Dermis blood vessel endothelial cell (primary cell): ENCODE results near the gene CAMTA1. TPM values are rescaled to one million over a fixed set of nuclear protein-coding genes. Genes with fewer than 3 reads are reported as not detected.
"Not testable (repeated sequence)": the region's sequence is repeated elsewhere in the genome, so short reads cannot be mapped to it uniquely, and the experiment has no call there.

Experiments
- DNase-seq: peaks from one replicate; pipeline ENCODE4 v3.0.0; 2010
- total RNA-seq: library from RNA; depleted of rRNA; stranded (reverse); fragments of >200 nt; gene quantifications from 2 replicates; pipeline ENCODE4 v1.2.3, GENCODE V29; 2014

Gene CAMTA1
- total RNA-seq, 1 donor from 2014 or later, result 58.4 TPM

DNA sequence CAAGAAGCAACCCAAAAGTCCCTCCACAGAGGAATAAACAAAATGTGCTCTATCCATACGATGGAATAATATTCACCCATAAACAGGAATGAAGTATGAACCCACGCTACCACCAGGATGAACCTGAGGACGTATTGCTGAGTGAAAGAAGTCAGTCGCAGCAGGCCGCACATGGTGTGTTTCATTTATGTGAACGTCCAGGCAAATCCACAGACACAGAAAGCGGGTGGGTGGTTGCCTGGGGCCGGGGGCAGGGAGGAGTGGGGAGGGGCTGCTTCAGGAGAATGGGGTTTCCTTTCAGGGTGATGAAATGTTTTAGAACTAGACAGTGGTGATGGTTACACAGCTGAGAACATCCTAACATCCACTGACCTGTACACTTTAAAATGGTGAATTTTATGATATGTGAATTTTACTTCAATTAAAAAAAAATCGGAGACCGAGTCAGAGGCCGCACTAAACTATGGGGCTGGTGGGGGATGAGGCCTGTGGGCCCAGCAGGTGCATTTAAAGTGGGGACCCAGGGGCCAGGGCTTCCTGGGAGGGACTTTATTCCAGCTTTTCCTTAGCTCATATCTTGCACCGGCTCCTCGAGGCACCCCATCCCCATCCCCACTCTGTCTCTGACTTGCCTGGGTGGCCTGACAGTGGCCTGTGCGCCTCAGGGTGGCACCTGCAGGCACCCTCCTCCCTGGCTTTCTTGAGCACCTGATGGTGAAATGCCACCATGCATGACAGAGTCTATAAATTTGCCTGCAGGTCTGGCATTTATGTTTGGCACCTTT lies 593.3 kb downstream of the CAMTA1 start:
- no peak for DNase-seq

DNA sequence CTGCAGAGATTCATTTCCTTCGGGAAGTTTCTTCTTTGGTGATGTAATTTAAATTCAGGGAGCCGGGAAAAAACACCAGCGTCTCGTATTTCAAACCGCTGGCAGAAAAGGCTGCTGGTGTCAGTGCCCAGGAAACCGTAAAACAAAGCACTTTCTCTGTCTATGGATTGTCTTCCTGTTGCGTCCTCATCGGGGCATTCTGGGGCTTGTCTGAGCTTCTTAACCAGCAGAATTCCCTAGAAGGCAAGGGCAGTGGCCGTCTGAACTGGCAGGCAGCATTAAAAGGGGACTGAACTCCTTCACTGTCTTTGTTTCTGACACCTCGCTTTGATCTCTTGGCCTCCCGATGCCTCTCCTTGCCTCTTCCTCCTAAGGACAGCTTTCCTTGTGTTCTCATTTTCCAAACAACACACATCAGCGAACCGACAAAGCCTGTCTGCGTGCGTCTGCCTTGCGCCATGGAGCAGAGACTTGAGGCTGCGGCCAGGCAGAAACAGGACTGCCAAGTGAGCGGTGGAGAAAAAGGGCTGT lies 594.3 kb downstream of the CAMTA1 start:
- peak; percentile 82 for DNase-seq

DNA sequence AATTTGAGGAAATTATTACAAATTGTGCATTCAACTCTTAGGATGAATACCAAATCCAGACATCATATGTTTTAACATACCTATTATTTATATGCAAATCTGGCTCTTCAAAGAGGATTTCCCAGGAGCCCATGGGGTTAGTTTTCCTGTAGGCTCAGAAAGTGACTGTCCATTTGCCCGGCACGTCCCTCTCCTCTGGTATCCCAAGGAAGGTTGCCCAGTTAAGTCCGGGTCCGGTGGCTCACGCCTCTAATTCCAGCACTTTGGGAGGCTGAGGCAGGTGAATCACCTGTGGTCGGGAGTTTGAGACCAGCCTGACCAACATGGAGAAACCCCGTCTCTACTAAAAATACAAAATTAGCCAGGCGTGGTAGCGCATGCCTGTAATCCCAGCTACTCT lies 594.8 kb downstream of the CAMTA1 start:
- DNase-seq, result not testable (repeated sequence)

DNA sequence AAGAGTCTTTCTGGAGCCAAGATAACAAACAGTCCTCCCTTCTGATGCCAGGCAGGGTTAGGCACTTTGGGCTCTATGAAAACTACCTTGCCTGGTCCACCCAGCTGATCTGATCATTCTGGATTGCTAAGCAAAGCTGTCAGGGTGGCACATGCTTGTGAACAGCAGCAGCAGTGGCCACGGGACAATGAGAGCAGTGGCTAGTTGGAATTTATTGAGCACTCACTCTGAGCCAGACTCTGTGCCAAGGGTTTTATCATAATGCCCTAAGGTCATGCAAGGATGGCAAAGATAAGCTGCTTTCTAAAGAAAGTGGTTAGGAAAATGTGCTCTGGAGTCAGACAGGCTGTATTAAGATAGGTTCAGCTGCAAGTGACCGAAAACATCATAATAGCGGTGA lies 595.5 kb downstream of the CAMTA1 start:
- DNase-seq, result peak; percentile 3

DNA sequence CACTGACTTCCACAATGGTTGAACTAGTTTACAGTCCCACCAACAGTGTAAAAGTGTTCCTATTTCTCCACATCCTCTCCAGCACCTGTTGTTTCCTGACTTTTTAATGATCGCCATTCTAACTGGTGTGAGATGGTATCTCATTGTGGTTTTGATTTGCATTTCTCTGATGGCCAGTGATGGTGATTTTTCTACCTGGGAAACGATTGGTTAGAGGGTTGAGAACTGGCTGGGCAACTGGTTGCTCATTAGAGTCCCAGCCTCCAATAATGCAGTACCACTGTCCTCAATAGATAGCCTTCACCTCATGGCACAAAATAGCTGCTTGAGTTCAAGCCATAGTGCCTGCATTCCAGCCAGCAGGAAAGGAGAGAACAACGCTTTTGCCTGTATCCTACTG lies 596.5 kb downstream of the CAMTA1 start:
- not testable (repeated sequence) for DNase-seq

DNA sequence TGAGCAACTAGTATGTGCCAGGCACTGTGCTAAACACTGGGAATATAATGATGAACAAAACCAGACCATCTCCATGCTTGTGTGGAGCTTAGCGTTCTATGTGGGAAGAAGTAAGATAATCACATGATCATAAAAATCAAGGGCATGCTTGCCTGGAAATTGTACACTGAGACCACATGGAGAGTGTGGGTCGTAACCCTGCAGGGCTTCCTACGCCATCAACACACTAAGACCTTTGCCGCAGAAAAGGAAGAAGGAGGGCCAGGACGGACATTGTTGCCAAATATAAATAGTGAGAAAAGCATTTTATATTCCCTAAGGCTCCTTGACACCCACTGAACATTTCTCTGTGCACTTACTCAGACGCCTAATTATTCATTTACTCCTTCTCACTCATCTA lies 597.7 kb downstream of the CAMTA1 start:
- DNase-seq, result no peak

DNA sequence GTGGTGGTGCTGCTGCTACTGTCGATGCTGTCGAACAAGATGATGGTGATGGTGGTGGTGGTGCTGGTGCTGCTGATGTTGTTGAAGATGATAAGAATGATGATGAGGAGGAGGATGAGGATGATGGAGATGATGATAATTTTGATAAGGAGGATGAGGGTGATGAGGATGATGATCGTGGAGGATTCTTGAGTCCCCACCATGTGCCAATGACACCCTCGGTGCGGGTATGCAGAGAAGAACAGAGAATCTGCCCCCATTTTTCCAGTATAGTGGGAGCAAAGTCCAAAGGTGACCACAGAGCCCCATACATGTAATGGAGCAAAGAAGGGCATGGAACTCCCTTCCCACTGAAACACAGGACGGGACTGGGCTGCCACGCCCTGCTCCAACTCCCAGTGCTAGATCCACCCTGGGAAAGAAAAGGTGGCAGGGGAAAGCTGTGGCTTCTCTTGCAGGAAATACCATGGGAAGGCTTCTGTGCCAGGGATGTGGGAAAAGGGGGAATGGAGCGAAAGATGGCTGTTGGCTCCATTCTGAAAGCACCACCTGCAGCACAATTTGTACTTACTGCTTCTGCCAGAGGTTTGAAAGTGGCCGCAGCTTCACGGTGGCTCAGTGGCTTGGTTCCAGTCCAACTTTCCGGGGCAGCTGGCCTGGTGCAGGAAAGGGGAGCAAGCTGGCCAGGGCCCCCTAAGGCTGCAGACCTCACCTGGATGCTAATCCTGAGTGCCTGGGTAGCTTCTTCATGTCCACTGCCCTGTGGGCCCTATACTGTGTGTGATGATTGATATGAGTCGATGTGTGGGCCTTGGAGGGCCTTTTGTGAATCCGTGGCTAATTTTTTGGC lies 598.6 kb downstream of the CAMTA1 start:
- no peak for DNase-seq

DNA sequence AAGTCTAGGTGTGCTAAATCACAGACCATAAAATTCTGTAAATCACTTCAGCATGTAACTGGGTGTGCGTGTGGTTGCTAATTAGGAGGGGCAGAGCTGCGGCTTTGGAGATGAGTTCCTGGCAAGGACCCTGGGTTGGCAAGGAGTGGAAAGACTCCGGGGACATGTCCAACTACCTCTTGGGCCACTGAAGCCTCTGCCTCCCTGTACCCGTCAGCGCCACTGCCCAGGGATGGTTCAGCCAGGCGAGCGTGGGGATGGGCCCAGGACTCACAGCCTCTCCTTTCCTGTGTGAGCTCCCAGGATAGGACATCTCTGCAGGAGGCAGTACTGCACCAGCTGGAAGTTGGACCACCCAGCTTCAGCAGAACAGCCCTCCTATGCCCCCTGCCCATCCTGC lies 599.4 kb downstream of the CAMTA1 start:
- DNase-seq, result no peak

DNA sequence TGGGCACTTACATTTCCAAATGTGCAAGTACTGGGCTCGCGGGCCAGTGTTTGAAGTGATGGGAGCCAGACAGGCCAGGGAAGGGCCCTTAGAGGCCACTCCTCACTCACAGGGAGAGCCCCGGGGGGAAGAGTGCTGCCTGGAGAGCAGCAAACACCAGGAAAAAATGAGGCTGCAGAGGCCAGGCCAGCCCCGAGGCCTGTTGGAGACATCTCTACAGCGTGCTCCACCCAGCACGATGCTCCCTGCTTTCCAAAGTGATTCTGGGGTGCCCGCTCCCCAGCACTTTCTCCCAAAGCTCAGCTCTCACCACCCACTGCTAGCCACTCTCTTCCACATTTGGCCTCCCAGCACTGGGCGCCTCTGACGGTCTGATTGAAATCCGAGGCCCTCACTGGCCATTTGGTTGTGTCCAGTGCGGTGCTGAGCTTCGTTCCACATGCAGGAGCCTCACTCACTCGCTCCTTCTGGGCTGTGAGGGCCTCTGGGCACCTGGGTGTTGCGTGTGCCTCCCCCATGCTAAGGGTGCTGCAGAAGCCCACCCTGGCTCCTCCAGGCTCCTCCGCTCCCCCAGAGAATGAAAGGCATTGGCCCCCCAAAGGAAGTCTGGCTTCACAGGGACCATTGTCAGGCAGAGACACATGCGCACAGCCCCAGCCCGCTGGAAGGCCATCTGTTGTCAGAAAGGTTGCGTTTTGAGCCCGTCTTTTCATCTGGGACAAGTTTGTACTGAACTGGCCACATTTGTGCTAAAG lies 600.4 kb downstream of the CAMTA1 start:
- no peak for DNase-seq

DNA sequence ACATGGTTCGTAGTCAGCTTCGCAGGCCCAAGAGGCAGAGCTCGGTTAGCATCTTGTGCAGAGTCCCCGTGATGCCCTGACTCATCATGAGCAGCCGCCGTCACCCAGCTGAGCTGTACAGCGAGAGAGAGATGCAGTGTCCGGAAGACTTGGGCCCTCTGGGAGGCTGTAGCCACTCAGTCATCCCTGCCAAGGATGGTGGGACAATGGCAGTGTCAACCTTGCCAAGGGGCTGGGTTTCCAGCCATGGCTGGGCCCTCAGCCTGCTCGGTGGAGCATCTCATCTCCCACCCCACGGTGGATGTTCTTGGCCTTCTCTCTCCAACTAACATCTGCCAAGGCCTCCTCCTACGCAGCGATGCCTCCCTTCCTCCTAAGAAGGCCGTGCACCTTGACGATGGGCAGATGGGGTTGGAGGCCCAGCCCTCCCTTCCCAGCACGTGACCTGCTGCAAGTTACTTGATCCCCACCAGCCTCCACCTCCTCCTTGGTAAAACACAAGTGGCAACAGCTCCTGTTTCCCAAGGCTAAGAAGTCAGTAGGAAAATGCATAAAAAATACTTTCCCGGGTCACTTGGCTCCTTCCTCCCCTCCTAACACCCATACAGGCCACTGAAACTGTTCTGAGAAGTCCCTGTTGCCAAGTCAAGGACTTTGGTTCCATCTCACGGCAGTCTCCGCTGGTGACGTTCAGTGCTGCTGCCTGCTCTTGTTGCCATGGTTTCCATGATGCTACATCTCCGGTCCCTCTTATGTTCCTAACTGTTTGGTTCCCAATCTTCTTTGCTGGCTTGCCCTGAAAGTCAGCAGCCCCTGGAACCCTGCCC lies 601.2 kb downstream of the CAMTA1 start:
- no peak for DNase-seq

DNA sequence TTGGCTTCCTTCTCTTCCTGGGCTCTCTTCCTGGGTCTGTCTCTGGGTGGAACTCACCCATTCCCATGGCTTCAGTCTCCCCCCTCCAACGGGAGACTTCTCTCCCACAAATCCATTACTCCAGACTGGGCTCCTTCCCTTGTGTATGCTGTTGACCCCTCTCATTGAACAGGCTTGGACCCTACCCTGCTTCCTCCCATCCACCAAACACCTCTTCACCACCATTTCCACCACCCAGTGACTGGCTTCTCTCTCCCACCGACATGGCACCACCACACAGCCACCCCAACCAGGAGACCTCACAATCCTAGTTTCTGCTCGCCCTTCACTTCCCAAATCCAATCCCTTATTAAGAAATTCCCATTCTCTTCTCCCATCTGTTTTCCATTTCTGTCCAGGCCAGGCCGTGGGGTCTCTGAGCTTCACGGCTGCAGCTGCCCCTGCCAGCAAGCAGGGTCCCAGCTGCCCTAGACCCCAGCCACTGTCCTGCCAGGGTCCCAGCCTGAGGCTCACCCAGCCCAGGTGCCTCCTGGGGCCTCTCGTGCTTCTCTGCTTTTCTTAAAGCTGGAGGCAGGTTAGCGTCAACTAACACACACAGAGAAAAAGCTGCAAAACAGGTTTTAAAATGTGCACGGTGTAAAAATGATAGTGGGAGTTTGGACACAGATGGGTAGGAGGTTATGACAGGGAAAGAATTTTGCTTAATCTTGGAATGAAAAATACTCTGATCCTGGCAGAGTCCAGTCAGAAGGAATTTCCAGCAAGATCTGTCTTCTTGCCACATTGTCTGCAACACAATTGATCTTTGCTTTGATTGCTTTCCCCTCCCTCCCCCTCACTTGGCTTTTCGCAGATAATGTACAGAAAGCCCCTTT lies 602.0 kb downstream of the CAMTA1 start:
- no peak for DNase-seq

DNA sequence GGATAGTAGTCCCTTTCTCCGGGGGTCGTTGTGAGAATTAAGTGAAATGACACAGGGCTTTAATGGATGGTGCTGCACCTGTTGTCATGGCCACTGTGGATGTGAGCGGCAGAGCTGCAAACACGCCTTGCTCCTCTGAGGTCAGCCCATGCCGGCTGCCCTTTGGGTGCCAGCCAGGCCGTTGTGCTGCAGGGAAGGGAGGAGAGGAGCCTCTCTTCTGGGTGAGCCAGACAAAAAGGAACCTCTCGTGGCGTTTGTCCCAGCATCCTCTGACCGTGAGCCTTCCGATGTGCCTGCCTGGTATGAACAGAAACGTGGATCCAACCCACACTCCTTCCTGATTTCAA lies 602.9 kb downstream of the CAMTA1 start:
- DNase-seq, result no peak

DNA sequence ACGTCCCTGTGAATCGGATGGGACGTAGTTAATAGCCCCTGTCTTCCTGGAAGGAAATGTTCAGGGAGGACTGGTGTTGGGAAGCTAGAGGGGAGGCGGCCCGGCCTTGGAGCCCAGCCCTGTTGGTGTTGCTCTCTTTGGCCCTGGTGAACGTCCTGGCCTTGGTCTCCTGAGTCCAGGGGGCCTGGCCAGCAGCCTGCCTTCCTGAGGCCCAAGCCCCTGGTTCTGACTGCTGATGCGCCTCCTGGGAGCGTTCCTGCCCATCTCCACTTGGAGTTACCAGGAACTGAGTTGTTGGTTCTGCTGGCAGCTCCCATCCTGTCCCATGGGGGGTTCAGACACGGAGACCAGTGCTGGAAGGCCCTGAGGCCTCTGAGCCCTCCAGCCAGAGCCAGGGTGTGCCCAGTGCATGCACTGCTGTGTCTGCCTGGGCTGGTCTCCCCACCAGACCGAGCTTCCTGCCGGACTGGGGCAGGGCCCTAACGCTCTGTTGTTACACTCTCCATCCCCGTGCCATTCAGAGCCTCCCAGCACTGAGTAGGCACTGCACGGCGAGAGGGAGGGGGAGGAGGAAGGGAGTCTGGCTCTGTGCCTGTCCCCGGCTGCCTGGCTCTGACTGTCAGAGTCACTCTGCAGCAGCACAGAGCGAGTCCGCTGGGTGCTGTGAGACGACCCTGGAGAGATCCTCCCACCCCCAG lies 603.4 kb downstream of the CAMTA1 start:
- DNase-seq, result peak; percentile 37

DNA sequence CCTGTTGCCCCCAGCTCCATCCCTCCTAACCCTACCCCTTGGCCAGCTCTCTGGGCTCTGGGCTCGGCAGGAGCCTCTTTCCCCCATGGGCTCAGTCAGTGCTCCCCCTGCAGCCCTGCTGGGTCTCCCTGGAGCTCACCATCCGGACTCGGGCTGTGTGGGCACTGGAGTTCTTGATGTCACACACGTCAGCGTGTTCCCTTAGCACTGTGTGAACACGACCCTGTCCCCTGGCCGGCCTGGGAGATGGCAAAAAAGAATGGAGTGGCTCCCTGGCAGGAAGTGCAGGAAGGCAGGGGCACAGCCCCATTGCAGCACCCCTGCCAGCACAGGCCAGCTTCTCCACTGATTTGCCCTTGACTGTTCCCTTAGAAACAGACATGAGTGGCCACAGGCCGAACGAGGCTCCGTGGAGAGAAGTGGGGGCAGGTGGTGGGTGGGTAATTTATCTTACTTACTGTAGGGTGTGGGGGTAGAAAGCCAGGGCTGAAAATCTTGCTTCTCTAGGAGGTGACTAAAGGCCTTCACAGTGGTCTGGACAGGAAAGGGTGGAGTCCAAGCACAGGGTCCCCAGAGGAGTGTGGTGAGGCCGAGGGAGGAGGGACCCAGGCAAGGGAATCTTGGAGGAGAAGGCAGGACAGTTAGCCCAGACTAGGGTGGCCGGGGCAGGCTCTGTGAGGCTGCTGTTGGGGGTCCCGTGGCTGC lies 604.1 kb downstream of the CAMTA1 start:
- peak; percentile 15 for DNase-seq

DNA sequence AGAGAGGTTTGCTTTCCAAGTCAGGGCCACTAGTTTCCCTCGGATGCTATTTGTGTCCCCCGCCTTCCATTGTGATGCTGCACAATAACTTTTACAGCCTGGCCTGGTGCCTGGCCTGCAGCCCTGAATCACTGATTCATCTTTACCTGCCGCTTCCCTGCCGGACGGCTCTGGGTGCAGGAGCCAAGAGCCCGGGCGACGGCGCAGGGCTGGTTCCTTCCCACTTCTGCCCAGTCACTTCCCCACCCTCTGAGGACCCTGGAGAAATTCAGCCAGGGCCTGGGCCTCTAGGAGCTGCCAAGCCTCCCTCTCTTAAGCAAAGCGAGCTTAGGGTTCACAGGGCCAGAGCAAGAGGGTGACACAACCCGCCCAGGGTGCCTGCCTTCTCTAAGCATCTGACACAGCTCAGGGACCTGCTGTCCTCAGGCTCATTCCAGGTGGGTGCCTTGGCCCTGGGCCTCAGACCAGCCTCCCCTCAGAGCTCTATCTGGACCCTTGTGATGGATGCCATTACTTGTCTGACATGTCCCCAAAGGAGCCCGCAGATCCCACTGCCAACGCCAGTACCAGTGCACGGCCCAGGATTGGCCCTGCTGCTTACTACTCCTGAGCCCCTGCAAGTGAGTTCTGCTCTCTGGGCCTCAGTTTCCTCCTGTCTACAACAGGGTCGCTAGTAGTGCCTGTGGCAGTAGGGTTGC lies 604.8 kb downstream of the CAMTA1 start:
- DNase-seq, result peak; percentile 42

DNA sequence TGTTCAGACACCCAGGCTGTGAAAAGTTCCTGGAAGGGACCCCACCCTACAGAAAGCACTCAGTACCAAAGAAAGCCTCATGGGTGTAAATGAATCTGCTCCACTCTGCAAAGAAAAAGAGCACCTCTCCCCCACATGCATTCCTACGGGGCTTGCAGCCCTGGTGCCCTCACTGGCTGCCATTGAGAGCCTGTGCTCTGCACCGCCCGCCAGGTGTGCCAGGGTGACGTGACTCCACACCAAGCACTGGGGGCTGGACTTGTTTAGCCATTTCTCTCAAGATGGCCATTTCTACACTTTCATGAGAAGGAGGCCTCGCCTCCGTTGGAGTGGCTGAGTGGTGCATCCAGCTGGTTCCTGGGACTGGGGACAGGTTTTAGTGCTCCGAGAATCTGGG lies 605.3 kb downstream of the CAMTA1 start:
- no peak for DNase-seq

DNA sequence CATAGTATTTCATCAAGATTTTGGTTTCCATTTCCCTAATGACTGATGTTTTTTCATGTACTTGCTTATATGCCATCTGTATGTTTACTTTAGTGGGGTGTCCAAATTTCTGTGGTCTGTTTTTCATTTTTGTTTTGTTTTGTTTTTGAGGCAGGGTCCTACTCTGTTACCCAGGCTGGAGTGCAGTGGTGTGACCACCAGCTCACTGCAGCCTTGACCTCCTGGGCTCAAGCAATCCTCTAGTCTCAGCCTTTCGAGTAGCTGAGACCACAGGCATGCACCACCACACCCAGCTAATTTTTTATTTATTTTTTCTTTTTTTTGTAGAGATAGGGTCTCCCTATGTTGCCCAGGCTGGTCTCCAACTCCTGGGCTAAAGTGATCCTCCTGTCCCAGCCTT lies 607.9 kb downstream of the CAMTA1 start:
- no peak for DNase-seq

DNA sequence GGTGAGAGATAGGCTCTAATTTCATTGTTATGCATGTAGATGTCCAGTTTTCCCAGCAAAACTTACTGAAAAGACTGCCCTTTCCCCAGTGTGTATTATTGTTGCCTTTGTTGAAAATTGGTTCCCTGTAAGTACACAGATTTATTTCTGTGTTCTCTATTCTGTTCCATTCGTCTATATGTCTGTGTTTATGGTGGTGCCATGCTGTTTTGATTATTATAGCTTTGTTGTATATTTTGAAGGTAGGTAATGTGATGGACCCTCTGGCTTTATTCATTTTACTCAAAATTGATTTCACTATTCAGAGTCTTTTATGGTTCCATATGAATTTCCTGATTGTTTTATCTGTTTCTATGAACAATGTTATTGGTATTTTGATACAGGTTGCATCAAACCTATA lies 610.0 kb downstream of the CAMTA1 start:
- no peak for DNase-seq

DNA sequence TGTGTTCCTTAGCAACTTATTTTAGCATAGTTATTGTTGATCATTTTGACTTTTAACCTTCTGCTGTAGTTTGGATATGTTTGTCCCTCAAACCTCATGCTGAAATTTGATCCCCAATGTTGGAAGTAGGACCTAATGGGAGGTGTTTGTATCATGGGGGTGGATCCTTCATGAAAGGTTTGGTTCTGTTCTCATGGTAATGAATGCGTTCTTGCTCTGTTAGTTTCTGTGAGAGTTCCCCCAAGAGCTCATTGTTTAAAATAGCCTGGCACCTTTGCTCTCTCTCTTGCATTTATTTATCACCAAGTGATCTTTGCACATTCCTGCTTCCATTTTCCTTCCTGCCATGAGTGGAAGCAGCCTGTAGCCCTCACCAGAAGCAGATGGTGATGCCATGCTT lies 613.7 kb downstream of the CAMTA1 start:
- no peak for DNase-seq
